ENCODE results near the gene LAMA2.

LAMA2 gene

DNA sequence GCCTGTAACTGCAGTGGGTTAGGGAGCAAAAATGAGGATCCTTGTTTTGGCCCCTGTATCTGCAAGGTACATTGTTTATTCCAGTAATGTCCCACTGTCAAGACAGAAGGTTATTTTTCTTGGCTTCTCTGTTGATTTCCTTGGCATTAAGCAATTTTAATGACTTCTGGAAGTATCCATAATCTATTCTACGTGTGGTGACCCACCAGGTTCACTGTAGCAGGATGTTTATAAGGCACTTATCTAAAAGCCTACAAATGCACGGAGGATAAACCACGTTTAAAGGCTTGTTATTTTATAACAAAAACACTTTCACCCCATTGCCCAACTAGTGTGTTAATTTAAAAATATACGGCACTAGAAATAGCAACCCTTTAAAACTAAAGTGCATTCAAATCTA is 294.9 kb downstream of the LAMA2 start:
- DNase-seq (ENCODE audit: low read depth) = no peak

DNA sequence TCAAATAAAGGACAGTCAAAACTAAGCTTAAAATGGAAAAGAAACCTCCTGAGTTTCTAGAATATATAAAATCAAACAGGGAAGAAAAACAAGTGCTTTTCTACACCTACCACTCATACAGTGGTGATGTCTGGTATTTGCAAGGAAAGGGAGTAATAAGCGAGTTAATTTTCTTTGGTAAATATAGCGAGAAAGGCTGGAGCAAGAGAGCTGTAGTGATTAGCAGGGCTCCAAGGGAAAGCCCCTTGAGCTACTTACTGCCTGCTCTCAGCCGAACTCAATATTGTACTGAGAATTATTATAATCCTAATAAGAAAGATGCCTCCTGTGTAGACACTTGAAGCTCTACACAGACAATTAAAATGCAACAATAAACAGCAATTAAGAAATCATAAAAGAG is 296.3 kb downstream of the LAMA2 start:
- DNase-seq (ENCODE audit: low read depth) = no peak

DNA sequence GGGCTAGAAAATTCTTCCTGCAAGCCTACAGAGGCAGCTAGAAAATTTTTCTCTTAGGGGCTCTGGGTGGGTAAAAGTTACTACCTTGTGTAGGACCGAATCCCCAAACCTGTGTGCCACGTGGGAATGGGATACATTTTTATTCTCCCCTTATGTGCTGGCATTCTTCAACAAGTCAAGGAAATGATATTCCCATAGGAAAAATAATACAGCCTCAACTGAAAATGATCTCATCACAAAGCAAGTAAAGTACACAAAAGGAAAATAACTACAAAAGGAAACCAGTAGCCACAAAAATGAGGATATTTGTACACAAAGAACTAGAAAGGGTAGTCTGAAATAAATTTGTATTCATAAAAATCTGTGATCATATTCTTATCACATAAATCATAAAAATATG is 298.1 kb downstream of the LAMA2 start:
- no peak for DNase-seq (ENCODE audit: low read depth)

DNA sequence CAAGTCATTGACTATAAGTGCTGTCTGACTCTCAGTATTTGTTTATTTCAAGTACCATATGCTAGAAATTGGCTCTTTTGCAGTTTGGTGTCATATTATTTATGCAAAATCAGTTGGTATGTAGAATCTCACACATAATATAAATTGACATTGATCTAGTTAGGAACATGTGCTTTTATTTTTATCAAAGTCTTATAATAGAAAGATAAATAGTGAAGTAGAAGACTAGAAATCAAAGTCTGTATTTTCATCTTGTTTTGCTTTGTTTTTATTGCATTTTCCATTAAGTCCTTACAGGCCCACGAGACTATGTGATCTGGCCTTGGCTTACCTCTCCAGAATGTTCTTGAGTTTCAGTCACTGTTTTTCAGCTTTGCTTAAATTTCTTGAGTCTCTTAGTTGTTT is 300.3 kb downstream of the LAMA2 start:
- DNase-seq (ENCODE audit: low read depth) = no peak

DNA sequence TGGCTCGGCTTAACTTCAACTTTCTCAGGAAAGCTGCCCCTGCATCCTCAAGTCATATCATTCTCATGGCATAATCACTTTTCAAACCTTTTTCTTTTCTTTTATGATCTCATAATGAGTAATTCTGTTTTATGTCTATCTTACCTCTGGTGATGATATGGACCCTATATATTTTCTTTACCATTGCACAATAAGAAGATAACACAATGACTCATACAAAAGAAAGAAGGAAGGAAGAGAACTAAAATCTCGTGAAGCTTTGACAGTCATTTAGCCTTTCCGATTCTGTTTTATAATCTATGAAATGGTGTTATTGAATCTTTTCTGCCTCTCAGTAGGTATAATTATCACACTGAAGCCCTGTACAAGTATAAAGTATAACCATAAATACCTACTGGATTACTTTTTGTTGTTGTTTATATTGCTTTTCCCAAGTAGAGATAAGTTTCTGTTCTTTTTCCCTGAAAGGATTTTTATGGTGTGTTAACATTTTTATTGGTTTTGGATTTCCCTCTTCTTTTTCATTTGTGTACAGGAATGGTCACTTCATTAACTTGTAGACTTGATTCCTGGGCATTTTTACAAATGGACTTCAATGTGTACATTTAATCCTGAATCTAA is 300.9 kb downstream of the LAMA2 start:
- peak; percentile 43 for DNase-seq (ENCODE audit: low read depth)

DNA sequence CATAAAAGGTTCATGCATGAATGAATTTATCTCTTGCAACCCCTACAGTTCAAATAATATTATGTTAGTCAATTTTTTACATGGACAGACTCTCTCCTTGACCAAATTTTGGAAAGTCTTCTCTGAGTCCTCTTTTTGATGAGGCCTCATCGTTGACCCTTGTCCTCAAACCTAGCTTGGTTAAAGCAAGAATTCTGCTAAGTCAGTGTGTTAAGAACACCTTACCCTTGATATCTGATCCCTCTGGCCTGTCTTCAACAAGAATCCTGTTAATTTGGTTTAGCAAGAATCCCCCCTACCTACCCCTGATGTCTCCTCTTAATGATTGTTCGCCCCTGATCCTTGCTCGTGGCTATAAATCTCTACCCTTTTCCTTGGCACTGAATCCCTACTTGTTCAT is 301.4 kb downstream of the LAMA2 start:
- no peak for DNase-seq (ENCODE audit: low read depth)

DNA sequence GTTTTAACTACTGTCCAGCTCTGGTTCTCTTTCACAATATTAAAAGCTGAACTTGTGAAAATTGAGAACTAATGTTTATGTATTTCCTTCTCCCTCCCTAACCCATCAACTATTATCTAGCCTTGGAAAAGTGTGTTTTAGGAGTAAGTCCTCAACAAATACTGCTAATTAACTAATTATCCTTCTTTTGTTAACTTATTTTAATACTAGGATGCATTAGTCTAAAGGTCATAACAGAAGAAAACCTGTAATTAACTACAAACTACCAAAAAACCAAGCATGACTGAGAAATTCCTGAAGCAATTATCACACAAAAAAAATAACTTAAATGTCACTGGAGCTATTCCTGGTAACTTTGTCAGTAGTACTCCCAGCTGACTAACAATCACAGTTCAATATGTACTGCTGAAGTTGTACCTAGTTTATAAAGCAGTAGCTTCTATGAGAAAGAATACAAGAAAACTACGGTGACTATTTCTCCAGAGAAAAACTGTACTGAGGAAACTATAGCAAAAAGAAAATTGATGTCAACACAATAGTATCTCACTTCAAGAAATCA is 301.9 kb downstream of the LAMA2 start:
- DNase-seq (ENCODE audit: low read depth) = no peak

DNA sequence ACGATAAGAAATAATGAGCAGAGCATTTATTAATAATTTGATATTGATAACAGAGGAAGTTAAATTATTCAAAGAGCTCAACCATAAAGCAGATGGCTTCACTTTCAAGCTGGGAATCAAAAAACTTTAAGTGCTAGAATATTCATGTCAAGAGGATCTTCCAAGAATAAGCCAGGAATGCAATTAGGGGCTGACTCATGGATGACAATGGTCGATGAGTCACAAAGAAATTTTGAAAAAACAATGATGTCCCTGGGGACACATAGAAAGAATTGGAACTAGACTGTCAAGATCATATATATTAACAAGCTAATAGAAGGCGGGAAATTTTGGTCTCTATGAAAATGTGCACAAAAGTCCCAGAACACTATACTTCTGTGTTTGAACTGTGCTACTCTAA is 304.1 kb downstream of the LAMA2 start:
- peak; percentile 87 for DNase-seq (ENCODE audit: low read depth)

DNA sequence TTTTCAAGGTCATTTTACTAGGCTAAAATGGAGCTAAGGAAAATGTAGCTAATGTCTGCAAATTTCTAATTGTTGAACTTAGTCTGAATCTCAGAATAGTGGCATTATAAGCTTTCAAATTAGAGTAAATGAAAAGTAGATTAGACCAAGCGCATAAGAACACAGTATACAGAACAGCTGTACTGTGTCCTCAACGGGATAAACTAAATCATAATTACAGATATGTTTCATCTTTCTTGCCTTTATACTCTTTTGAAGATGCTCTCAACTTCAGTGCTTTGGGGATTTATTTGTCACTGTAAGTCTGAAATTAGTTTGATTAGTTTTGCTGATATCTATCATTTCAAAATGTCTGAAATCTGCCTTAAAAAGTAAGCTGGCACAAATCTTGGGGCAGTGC is 305.4 kb downstream of the LAMA2 start:
- no peak for DNase-seq (ENCODE audit: low read depth)

DNA sequence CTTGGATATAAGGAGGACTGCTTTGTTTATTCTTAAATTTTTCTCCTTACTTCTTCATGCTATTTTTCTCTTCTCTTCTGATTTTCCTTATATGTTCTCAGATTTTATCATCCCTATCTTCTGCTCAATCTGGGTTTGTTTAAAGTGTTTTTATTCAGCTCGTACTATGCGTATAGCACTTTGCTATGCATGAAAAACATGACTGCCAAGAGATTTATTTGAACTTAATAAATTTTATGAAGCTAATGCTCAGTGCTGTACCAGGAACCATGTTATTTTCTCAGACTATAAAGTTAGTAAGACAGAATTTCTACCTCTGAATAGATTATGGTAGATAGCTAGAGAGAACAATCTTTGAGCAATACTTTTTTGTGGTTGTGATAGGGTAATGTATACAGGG is 305.9 kb downstream of the LAMA2 start:
- no peak for DNase-seq (ENCODE audit: low read depth)

DNA sequence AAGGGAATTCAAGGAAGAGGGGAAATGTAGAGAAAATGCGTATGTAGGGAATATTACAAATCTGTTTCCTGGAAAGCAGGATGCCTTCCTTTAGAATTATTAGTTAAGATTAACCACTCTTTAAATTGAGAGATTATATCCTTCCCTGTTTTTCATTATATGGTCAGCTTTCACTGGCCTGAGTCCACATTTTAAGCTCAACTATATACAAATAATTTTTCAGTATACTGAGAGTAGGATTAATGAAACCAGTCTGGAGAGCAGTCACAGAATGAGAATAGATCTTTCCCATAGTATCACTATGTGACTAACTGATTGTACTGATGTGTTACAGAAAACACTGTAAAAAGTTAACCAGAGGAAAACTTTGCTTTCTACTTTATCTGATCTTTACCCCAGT is 306.3 kb downstream of the LAMA2 start:
- DNase-seq (ENCODE audit: low read depth) = no peak

DNA sequence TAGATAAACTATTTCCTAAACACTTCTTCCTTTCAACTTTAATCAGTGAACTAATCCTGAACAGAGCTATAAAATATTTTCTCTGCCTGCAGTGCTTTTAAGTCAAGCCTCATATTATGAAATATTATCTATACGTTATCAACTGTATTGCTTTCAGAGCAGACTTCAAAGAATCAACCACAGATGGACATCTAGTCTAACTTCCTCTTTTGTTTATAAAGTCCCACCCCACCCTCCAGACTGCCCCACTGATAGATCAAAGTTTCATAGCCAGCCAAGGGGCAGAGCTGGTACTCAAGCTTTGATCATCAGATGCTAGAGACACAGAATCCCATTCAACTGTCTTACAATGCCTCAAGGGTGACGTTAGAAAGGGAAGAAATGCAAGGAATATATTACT is 308.3 kb downstream of the LAMA2 start:
- no peak for DNase-seq (ENCODE audit: low read depth)

DNA sequence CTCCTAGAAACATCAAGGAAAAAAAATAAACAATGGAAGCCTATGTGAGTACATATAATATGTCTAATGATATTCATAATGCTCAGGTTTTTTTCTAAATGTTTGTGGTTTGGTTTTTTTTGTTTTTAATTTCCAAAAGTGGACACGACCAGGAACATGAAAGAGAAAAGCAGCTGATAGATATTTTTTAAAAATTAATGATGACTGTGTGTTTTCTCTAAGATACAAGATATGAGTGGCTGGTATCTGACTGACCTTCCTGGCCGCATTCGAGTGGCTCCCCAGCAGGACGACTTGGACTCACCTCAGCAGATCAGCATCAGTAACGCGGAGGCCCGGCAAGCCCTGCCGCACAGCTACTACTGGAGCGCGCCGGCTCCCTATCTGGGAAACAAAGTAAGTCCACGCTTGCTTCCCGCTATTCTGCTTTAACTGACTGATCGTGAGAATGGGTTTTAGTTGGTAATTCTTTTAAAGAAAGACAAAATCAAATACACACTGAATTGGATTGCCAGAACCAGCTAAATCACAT is 309.6 kb downstream of the LAMA2 start:
- no peak for DNase-seq (ENCODE audit: low read depth)

DNA sequence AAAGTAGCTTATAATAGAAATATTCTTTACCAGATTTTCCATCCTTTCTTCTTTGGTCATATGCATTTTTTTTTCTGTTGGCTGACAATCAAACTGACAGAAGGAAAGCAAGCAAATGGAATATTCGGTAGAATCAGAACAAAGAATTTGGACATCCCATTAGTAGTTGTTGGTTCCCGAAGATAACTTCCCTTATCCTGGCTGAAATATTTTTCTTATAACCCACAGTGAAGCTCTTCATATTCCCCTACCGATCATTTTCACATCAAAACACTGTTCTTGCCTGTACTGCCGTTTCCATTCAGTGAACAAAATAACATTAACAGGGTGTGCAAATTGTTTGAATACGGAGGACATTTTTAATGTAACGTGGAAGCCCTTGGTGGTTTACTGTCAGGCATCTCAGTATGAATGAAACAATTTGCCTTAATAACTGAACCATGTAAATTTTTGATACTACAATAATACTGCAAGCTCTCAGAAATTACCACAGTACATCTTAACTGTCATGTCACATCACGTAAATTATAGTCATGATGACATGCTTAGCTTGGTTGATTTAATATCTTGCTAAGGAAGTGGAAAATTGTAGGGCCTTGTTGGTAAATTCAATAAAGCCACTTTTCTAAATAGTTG is 311.5 kb downstream of the LAMA2 start:
- DNase-seq (ENCODE audit: low read depth) = no peak

DNA sequence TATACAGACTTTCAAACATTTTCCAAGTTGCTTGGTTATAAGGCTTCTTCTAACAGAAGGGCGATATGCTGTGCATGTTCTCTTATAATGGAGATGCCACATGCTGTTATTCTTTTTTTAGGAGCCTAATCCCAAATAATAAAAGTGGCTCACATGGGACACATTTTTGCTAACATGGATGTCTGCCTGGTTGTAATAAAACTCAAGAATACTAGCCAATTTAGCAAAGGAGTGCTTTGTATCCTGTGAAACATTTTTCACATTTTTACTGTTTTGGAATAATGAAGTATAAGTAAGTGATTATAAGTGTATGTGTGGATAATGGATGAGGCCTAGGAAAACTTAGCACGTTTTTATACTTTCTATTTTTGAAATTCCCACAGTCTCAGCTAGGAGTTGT is 312.2 kb downstream of the LAMA2 start:
- no peak for DNase-seq (ENCODE audit: low read depth)

DNA sequence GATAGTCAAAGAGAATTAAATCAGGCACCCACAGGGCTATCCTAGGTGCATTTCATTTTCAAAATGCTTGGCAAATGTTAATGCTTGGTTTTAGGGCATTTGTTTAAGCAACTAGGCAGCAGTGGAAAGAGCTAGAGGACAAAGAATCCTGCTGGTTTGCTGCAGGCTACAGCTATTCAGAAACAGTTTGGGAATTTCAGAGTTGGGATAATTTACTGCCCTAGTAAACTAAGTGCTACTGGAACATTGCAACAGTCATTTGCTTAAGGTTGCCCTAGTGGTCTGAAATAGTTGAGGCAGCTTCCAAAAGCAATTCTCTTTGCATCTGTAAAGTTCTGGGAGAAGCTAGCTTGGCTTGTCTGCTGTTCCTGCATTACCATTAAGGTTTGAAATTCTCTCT is 312.7 kb downstream of the LAMA2 start:
- DNase-seq (ENCODE audit: low read depth) = no peak

DNA sequence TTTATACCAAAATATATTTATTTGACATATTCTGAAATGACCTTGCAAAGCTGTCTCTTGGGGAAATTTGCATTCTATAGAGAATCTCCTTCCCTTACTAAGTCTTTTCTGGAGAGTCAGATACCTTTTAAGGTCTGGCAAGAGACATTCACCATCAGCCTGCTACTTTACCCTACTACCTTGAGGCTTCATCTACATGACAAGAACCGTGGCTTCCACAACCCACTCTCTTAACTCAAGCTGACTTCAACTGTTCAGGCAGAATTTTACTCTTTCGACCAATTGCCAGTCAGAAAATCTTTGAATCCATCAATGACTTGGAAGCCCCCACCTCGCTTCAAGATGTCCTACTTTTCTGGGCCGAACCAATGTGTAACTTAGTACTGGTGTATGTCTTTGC is 314.2 kb downstream of the LAMA2 start:
- no peak for DNase-seq (ENCODE audit: low read depth)

DNA sequence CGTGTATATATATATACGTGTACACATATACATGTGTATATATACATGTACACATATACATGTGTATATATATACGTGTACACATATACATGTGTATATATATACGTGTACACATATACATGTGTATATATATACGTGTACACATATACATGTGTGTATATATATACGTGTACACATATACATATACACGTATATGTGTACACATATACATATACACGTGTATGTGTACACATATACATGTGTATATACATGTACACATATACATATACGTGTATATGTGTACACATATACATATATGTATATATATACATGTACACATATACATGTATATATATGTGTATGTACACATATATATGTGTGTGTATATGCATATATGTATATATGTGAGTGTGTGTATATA is 317.2 kb downstream of the LAMA2 start:
- no peak for DNase-seq (ENCODE audit: low read depth)

DNA sequence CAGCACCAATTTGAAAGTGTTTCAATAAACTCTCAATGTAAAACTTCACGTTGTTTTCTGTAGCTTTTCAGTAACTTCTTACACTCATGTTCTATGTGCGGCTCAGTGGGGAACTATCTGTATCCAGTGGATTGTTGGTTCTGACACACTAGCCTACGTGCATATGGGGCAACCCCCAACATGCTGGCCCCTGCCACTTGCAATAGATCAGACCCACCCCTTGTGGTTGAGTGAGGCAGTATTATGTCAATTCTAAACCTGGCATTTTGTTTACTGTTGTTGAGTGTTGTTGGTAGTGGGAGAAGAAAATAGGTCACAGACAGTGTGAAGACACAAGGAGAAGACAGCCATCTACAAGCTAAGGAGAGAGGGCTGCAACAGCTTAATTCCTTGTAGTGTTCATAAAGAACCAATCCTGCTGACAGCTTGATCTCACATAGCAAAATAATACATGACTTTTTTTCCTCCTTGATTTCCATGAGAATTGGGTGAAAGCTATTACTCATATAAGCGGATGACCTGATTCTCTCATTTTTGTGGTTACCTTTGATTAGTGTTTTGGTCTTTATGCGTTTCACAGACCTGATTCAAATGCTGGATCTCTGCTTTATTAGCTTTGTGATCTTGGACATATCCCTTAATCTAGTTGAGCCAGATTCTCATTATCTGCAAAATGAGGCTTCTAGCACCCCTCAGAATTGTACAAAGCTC is 320.4 kb downstream of the LAMA2 start:
- DNase-seq (ENCODE audit: low read depth) = no peak

DNA sequence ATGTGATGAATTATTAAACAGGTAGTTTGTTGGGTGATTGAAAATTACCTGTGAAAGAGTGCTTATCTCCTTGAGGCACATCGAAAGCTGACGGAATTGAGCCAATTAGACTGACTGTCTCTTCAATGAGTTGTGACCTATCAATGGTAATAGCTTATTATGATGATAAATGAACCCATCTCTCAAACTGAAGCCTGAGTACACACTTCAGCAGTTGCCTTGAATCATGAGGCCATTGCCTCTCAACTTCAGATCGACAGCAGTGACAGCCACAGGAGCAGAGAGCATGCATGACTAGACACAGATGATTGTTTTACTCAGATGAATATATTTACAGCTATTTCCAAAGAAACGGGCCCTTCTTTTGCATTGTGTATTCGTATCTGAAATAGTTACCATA is 323.9 kb downstream of the LAMA2 start:
- no peak for DNase-seq (ENCODE audit: low read depth)

DNA sequence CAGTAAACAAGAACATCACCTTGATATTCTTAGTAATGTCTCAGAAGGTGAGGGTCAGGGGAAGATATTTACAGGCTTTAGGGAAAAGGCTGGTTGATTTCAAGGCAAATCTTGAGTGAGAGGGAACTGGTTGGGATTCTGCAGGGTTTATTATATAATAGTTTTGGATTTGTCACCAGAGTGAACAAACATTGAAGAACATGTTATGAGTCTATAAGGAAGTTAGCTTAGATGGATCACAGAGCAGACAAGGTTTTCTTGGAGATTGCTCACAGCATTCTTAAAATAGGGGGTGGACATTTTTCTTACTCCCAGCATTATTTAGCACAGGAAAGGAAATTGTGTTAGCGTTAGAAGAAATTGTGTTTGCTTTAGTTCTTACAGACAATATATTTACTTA is 324.9 kb downstream of the LAMA2 start:
- no peak for DNase-seq (ENCODE audit: low read depth)

DNA sequence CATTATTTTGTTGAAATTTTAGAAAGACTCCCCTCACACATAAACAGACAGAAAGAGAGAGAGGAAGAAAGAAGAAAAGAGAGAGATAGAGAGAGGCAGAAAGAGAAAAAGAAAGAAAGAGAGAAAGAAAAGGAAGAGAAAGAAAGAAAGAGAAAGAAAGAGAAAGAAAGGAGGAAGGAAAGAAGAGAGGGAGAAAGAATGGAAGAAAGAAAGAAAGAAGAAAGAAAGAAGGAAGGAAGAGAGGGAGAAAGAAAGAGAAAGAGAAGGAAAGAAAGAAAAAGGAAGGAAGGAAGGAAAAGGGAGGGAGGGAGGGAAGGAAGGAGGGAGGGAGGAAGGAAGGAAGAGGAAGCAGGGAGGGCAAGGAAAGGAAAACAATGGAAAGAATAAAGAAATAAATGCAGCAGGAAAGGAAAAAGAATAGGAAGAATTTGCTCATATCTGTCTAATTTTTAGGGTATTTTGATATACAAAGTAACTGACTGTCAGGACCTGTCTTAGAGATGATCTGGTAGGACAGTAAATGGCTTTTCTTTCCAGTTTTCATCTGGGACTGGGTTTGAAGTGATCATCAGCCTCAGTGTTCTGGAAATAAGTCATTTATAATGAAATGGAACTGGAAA is 325.6 kb downstream of the LAMA2 start:
- DNase-seq (ENCODE audit: low read depth) = no peak

DNA sequence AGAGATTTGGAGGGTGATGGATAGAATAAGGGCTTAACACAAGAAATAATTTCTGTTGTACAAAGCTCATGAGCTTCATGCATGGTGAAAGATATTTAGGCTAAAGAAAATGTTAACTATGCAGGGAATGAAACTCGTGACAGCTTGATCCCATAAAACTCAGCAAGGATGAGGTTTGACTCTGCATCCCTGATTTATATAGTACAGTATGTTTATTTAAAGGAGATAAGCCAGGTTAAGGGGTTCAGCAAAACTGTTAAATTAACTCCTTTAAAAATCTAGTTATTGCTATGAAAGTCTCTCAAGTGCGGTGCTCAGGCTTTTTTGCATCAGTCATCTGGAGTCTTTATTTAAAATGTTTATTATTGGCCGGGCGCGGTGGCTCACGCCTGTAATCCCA is 326.4 kb downstream of the LAMA2 start:
- no peak for DNase-seq (ENCODE audit: low read depth)

Data from HS-5 (cell line).